Peyer's patch (tissue), 4 donors: ENCODE measurements around the gene PIP5K1C. TPM values are rescaled to one million over a fixed set of nuclear protein-coding genes. Genes with fewer than 3 reads are reported as not detected.
A peak's percentile ranks its signal among the peaks of the same experiment; 100 is the strongest.

ENCODE experiments used
- DNase-seq, 3 donors: peaks; one replicate each; pipeline ENCODE4 v3.0.0-alpha.2; 2017 to 2019
- H3K27ac ChIP-seq, 4 donors: fragments of 200-600 bp; sonication (generic); one replicate each; pipeline ENCODE4 v1.5.1; 2016 to 2019
- H3K27me3 ChIP-seq, 2 donors: fragments of 200-600 bp; sonication (generic); one replicate each; pipeline ENCODE4 v1.5.1; 2019
- H3K36me3 ChIP-seq, 3 donors: fragments of 200-600 bp; sonication (generic); one replicate each; pipeline ENCODE4 v1.5.1; 2016 to 2019
- H3K4me1 ChIP-seq, 4 donors: fragments of 200-600 bp; sonication (generic); one replicate each; pipeline ENCODE4 v1.5.1; 2016 to 2019
- H3K4me3 ChIP-seq, 4 donors: fragments of 200-600 bp; sonication (generic); 1 replicate in 3 of 4; 2 replicates in 1 of 4; pipeline ENCODE4 v1.5.1; 2016 to 2019; ENCODE audit warnings: mild to moderate bottlenecking in 1 of 4
- H3K9me3 ChIP-seq, 4 donors: fragments of 200-600 bp; sonication (generic); one replicate each; pipeline ENCODE4 v1.5.1; 2016 to 2019; ENCODE audit warnings: mild to moderate bottlenecking in 1 of 4
- POLR2A ChIP-seq, 2 donors: fragments of 450-650 bp; IDR thresholded peaks; one replicate each; pipeline ENCODE4 v1.5.1; 2017; ENCODE audit warnings: antibody characterized with exemption in 2 of 2, mild to moderate bottlenecking in 2 of 2, moderate library complexity in 2 of 2
- total RNA-seq, 4 donors: library from RNA; depleted of rRNA; stranded (reverse); fragments of >200 nt; gene quantifications; one replicate each; pipeline ENCODE4 v1.1.0, GENCODE V29; 2016
- TF ChIP-seq, protein P1 (sequence below), 6 experiments: fragments of 450-650 bp in 4 of 6; fragments of 200-600 bp in 2 of 6; sonication (generic) in 1 of 6; IDR thresholded peaks; one replicate each; pipeline ENCODE4 v1.5.1; 2017 to 2019; ENCODE audit warnings: antibody characterized with exemption in 6 of 6, mild to moderate bottlenecking in 3 of 6, moderate library complexity in 1 of 6

Gene PIP5K1C
- total RNA-seq, 4 donors from 2014 or later, result 22.6 to 27.2 (median 26.1) TPM

DNA sequence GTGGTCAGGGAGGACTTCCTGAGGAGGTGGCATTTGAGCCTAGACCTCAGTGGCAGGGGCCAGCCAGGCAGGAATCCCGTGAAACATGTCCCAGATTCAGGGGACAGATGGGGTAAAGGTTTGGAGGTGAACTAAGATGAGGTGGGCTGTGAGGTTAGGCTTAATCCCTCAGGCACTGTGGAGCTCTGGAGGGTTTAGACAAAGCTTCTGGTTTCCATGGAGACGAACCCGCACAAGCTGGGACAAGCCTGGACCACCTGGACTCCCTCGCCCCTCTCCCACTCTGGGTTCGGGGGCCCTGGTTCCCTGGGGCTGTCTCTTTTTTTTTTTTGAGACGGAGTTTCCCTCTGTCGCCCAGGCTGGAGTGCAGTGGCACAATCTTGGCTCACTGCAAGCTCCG, 23.6 kb upstream of the PIP5K1C start:
- H3K9me3 ChIP-seq, result no peaks in the 10 kb centered on the region
- peak overlapping the region in 1 of 4 donors; percentile 21 for H3K27ac ChIP-seq
- no peak for DNase-seq
- peaks cover 0 to 5% (median 0%) of the 10 kb centered on the region in 3 donors for H3K36me3 ChIP-seq
- peaks cover 0 to 34% (median 9%) of the 10 kb centered on the region in 4 donors for H3K4me1 ChIP-seq
- TF ChIP-seq, protein P1, sequence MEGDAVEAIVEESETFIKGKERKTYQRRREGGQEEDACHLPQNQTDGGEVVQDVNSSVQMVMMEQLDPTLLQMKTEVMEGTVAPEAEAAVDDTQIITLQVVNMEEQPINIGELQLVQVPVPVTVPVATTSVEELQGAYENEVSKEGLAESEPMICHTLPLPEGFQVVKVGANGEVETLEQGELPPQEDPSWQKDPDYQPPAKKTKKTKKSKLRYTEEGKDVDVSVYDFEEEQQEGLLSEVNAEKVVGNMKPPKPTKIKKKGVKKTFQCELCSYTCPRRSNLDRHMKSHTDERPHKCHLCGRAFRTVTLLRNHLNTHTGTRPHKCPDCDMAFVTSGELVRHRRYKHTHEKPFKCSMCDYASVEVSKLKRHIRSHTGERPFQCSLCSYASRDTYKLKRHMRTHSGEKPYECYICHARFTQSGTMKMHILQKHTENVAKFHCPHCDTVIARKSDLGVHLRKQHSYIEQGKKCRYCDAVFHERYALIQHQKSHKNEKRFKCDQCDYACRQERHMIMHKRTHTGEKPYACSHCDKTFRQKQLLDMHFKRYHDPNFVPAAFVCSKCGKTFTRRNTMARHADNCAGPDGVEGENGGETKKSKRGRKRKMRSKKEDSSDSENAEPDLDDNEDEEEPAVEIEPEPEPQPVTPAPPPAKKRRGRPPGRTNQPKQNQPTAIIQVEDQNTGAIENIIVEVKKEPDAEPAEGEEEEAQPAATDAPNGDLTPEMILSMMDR (IDR thresholded peaks at IDR 0.05), result no peak
- no peak for TF ChIP-seq POLR2A (IDR thresholded peaks at IDR 0.05)
- H3K4me3 ChIP-seq, result no peak overlapping the region
- H3K27me3 ChIP-seq, result peaks cover 0 to 8% of the 10 kb centered on the region in 2 donors

DNA sequence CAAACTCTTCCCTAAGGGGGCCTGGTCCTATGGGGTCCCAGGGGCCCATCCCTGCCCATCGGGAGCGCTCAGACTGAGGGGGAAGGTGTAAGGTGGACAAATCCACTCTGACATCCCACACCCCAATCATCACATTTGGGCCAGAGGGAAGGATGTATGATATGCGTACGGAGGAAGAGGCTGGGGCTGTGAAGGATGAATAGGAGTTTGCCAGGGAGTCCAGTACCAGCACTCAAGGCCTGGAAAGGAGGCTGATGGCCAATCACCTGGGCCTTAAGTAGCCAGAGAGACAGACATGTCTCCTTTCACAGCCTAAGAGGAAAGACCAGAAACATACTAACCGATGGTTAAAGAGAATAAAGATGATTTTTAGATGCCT, 22.8 kb upstream of the PIP5K1C start:
- Histone ChIP-seq H3K27me3 (peaks cover 0 to 8% of the 10 kb centered on the region in 2 donors), H3K36me3 (no peaks in the 10 kb centered on the region), H3K4me3 (peak overlapping the region in 2 of 4 donors; percentile 72 to 75), H3K9me3 (no peaks in the 10 kb centered on the region), H3K4me1 (peaks cover 0 to 39% (median 9%) of the 10 kb centered on the region in 4 donors), H3K27ac (peak overlapping the region in 2 of 4 donors; percentile 90 to 93)
- no peak for DNase-seq
- TF ChIP-seq, protein P1 (IDR thresholded peaks at IDR 0.05), result no peak
- TF ChIP-seq POLR2A (IDR thresholded peaks at IDR 0.05), result no peak

DNA sequence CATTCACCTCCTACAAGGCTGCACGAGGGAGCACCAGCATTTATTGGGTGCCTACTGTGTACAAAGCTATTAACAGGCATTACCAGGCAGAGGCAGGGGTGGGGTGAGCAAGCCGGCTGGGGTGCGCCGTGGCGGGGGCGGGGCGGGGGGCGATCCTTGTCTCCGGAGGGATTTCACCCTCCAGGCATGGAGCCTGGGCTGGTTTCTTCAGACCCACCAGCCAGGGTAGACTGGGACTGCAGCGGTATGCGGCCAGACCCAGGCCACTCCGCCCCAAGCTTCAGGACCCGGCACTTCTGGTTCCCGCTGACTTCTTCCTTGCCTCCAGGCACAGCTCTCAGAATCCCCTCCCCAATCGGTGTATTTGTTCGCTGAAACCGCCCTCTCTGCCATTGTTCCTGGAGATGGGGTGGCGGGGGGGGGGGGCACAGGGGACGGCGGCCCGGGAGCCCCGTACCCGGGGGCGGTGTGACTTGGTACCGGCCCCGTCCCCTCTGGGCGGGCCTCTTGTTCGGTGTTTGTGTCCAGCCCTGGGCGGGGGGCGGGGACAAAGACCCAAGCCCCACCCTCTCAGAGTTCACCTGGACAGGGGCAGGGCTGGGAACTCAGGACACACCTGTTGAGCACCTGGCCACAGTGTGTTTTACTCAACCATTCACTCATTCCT, 22.3 kb upstream of the PIP5K1C start:
- H3K4me3 ChIP-seq, result peak overlapping the region; percentile 42 to 75 (median 60)
- H3K36me3 ChIP-seq, result no peaks in the 10 kb centered on the region
- H3K9me3 ChIP-seq, result no peaks in the 10 kb centered on the region
- peak in 2 of 3 donors; percentile 89 to 91 for DNase-seq
- peak in 1 of 2 donors; percentile 78 for TF ChIP-seq POLR2A (IDR thresholded peaks at IDR 0.05)
- TF ChIP-seq, protein P1 (IDR thresholded peaks at IDR 0.05), result no peak
- H3K27me3 ChIP-seq, result peaks cover 0 to 8% of the 10 kb centered on the region in 2 donors
- peak overlapping the region in 3 of 4 donors; percentile 82 to 93 (median 90) for H3K27ac ChIP-seq
- peaks cover 0 to 40% (median 9%) of the 10 kb centered on the region in 4 donors for H3K4me1 ChIP-seq

DNA sequence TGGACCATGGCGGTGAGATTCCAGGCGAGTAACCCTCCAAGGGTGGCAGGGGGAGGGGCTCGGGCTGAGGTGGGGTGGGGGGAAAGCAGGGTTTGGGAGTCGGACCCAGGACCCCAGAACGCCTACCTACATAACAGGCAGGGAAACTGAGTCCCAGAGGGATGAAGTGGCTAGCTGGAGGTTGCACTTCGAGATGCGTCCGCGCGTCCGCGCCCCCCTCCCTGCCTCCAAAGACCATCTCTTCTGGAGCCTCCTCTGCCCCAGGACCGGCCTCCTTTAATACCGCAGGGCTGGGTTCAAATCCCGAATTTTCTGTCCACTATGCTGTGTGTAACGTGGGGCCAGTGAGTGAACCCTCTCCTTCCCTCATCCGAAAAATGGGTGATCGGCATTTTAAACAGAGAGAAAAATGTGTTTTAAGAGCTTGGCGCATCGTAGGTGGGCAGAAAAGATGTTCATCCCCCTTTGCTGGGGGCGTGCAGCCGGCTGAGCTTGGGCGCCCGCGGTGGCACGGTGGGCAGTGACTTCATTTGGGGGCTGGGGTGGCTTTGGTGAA, 21.7 kb upstream of the PIP5K1C start:
- H3K36me3 ChIP-seq, result no peaks in the 10 kb centered on the region
- H3K9me3 ChIP-seq, result no peaks in the 10 kb centered on the region
- DNase-seq, result no peak
- peak overlapping the region; percentile 25 to 93 (median 86) for H3K27ac ChIP-seq
- H3K4me3 ChIP-seq, result peak overlapping the region; percentile 42 to 75 (median 60)
- H3K27me3 ChIP-seq, result peaks cover 0 to 8% of the 10 kb centered on the region in 2 donors
- H3K4me1 ChIP-seq, result peaks cover 0 to 45% (median 9%) of the 10 kb centered on the region in 4 donors
- TF ChIP-seq, protein P1 (IDR thresholded peaks at IDR 0.05), result no peak
- TF ChIP-seq POLR2A (IDR thresholded peaks at IDR 0.05), result no peak

DNA sequence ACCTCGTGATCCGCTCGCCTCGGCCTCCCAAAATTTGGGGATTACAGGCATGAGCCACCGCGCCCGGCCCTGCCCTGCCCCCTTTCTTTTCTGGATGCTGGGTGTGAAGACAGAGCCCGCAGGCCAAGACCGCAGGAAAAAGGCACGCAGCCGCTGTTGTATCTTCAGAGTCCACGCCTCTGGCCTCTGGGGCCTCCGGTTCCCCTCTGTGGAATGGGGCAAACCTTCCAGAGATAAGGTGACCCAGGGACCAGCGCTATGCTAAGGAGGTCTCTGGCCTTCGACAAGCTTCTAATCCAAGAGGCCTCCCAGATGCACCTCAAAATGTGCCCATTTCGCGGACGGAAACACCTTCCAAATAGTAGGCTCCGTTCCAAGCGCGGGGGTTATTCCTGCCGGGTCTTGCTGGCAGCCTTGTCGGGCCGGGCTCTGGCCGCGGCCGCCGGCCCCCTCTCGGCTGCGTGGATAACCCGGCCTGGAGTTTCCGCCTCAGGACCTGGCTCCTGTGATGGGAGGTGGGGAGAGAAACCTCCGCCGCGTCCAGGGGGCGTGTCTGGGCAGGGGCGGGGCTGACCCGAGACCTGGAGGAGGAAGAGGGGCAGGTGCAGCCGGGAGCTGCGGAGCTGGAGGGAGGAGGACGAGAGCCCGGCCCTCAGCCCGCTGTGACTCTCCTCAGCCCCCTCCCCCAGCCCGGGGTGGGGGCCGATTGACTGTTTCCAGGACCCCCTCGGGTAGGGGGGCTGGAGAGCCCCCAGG, 21.0 kb upstream of the PIP5K1C start:
- Histone ChIP-seq H3K27me3 (peaks cover 0 to 8% of the 10 kb centered on the region in 2 donors), H3K27ac (peak overlapping the region; percentile 25 to 93 (median 86)), H3K36me3 (no peaks in the 10 kb centered on the region), H3K4me1 (peaks cover 0 to 45% (median 9%) of the 10 kb centered on the region in 4 donors), H3K9me3 (no peaks in the 10 kb centered on the region), H3K4me3 (peak overlapping the region; percentile 42 to 75 (median 60))
- DNase-seq, result peak; percentile 83 to 98 (median 97)
- peak; percentile 77 to 95 for TF ChIP-seq POLR2A (IDR thresholded peaks at IDR 0.05)
- TF ChIP-seq, protein P1 (IDR thresholded peaks at IDR 0.05), result peak in 1 of 6 experiments; percentile 51
